ENCODE data around the gene FES. TPM values are rescaled to one million over a fixed set of nuclear protein-coding genes. Genes with fewer than 3 reads are reported as not detected.

FES gene
- total and polyA plus RNA-seq, 2 of the 13 experiments (the other 11 are each of a cell fraction or from before 2014, with no cell fraction given), result 4.0 to 9.5 TPM

- no peak for TF ChIP-seq ZBTB40 (IDR thresholded peaks at IDR 0.05)
- peak; percentile 29; the same call in 1 of the 2 replicates for TF ChIP-seq ZBTB40 (CRISPR knock-in tag; IDR thresholded peaks at IDR 0.05)
These were observed 50.8 kb downstream of the FES start, which contains the start of gene UNC45A (continued) for GRCh38 chr15:90934949-90935751.

All from HepG2 (cell line).